Measurements from ENCODE around the gene RDH5.
"Not testable (repeated sequence)": the region's sequence is repeated elsewhere in the genome, so short reads cannot be mapped to it uniquely, and the experiment has no call there.

Gene RDH5

DNA sequence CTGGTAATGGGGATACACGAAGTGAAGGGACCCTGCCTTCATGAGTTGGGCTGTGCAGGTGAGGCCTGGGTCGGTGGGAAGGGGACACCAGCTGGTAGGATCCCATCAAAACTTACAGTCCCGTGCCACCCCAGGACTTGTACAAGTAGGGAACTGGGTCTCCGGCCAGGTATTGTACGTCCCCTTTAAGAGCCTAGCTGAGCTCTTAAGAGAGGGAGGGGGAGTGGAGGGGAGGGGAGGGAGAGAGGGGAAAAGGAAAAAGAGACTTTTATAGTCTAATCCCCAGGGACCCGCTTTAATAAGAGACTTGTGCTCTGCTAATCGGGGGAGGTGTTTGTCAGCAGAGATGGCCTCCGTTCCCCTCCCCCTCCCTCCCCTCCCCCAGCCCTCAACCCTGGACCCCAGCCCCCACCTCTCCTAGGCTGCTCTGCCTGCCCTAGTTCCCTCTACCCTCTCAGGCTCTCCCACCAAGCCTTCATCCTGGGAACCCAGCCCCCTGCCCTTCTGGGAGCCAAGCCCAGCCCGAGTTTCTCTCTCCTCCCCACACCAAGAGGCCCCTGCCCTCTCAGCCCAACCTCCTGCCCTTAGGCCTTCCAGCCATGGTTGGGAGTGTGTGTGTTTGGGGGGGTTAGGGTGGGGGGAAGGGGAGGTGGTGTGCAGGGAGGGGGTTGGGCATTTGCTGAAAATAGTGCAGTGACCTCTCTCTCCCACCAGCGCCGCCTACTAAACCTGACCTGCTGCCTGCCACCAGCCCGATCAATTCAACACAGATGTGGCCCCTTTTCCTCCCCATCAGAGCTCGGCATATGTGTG is 25.4 kb downstream of the RDH5 start:
- DNase-seq (ENCODE audit: low read depth, low spot score): no peak

GRCh38 chr12:55746174-55746912 is 26.1 kb downstream of the RDH5 start:
- no peak for DNase-seq (ENCODE audit: low read depth, low spot score)

GRCh38 chr12:55746913-55747231 is 26.7 kb downstream of the RDH5 start:
- DNase-seq (ENCODE audit: low read depth, low spot score): no peak

DNA sequence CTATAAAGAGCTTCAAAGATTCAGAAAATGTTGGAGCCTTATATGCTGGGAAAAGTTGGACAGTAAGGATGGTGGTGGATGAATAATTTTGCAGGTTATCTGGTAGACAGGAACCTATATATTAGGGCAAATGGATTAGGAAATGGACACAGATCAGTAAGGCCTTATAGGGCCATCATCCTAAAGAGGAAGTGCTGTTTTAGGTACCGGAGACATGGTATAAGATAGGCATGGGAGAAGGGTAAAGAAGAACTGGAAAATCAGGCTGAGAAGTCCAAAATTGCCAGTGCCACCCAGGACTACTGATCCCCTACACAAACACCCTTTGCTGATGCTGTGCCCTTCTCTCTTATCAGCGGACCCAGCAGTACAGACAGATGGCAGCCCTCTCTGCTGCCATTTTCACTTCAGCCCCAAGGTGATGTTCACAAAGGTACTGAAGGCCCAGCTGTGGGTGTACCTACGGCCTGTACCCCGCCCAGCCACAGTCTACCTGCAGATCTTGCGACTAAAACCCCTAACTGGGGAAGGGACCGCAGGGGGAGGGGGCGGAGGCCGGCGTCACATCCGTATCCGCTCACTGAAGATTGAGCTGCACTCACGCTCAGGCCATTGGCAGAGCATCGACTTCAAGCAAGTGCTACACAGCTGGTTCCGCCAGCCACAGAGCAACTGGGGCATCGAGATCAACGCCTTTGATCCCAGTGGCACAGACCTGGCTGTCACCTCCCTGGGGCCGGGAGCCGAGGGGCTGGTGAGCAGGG is 28.2 kb downstream of the RDH5 start:
- no peak for DNase-seq (ENCODE audit: low read depth, low spot score)

DNA sequence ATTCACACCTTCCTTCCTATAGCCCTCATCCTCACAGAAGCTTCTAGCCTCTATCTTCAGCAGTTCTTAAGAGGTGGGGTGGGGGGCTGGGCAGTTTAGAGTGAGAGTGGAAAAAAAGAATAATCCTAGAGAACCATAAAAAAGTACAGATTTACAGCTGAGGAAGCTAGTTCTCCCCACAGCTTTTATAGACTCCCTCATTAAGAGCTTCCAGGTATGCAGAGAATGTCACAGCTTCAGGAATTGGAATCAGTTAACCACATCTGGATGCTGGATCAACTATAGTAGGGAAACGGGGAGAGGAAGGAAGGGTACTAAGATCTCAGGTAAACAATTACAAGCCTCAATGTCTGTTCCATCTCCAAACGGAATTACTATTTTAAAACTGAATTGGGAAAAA is 35.1 kb downstream of the RDH5 start:
- no peak for DNase-seq (ENCODE audit: low read depth, low spot score)

DNA sequence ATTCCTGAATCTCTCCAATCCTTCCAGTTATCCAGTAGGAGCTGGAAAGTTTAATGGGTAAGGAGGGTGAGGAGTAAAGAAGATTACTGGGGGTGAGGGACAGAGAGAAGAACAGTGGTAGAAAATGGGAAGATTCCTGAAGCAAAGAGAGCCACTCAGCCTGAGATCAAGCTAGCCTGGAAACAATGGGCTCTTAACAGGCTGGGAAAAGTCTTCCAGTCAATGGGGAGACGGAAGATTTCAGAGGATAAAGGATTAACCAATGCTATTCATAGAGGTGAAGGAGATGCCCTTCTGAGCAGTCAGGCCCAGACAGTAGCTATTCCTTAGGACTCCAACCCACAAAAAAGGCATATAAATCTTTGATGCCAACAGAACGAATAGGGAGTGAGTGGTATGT is 37.5 kb downstream of the RDH5 start:
- no peak for DNase-seq (ENCODE audit: low read depth, low spot score)

GRCh38 chr12:55758575-55758974 is 38.4 kb downstream of the RDH5 start:
- DNase-seq (ENCODE audit: low read depth, low spot score): not testable (repeated sequence)

DNA sequence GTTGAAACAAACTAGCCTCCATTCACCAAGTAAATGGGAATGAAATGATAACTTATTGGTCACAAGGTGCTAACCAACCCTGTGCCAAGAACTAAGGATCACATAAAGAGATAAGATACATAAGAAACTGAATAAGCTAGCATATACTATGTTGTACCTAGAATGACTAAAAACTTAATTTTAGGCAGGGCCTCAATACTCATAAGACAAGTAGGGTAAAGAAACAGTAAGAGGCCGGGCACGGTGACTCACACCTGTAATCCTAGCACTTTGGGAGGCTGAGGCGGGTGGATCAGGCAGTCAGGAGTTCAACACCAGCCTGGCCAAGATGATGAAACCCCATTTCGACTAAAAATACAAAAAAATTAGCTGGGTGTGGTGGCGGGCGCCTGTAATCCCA is 40.5 kb downstream of the RDH5 start:
- DNase-seq (ENCODE audit: low read depth, low spot score): no peak

GRCh38 chr12:55762646-55763045 is 42.5 kb downstream of the RDH5 start:
- no peak for DNase-seq (ENCODE audit: low read depth, low spot score)

- no peak for DNase-seq (ENCODE audit: low read depth, low spot score)
Measured at GRCh38 chr12:55765736-55766290, 45.6 kb downstream of the RDH5 start.

DNA sequence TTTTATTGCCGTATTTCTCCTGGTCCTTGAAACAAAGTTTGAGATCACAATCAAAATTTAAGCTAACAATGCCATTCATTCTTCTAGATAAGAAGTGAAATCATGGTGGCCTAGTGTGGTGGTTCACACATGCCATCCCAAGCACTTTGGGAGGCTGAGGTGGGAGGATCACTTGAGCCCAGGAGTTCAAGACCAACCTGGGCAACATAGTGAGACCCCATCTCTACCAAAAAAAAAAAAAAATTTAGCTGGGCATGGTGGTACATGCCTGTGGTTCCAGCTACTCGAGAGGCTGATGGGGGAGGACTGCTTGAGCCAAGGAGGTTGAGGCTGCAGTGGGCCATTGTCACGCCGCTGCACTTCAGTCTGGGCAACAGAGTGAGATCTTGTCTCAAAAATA is 47.0 kb downstream of the RDH5 start:
- no peak for DNase-seq (ENCODE audit: low read depth, low spot score)

DNA sequence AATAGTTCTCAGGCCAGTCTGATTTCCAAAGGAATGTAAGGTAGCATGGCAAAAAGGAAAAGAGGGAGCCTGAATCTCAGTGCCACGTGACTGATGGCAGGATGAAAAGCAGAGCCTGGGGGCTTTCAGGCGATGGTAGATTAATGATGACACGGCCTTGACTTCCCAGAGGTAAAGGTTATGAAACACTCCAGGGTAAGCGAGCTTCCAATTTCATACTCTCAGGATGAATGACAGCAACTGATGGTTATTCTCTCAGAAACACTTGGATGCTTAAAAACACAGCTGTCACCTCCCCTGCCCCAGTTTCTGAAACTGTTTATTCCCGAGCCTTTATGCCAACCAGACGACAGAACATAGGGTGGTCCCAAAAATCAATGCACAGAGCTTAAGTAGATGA is 51.5 kb downstream of the RDH5 start:
- no peak for DNase-seq (ENCODE audit: low read depth, low spot score)

Data from iPS DF 19.7 (cell line).